ENCODE results near the gene DRC7. TPM values are rescaled to one million over a fixed set of nuclear protein-coding genes. Genes with fewer than 3 reads are reported as not detected.

The DRC7 gene
- total and polyA plus RNA-seq, 12 donors: 0.09 TPM; not detected in 11

- Histone ChIP-seq H3K4me3 (peak overlapping the region in 1 of 10 donors; percentile 2), H3K27ac (peak overlapping the region; percentile 78 to 93 (median 86)), H3K36me3 (peaks cover 0 to 22% (median 0%) of the 10 kb centered on the region in 9 donors), H3K27me3 (peaks cover 0 to 14% (median 0%) of the 10 kb centered on the region in 7 donors), H3K4me1 (peaks cover 9 to 71% (median 52%) of the 10 kb centered on the region in 9 donors), H3K9me3 (no peaks in the 10 kb centered on the region)
- intact Hi-C loops (cut with DNase I): loop anchor here in 9 of 10 donors (1.0 to 5.0 kb wide), 4 partner anchors 18 to 54 kb away; partner anchors contain the start of gene ADGRG1 (in 3 of the 9)
- no peak for TF ChIP-seq CTCF (IDR thresholded peaks at IDR 0.05)
- no peak for DNase-seq
- WGBS, 2 donors: 58 to 63% methylated on average over 14 of the region's 14 CpGs
- peak; percentile 32 to 75 (median 64) for ATAC-seq
Measured at GRCh38 chr16:57646388-57647039, 48.1 kb upstream of the DRC7 start.

GRCh38 chr16:57647136-57647875 lies 47.3 kb upstream of the DRC7 start:
- DNase-seq (no peak), ATAC-seq (peak; percentile 1 to 59 (median 39))
- Histone ChIP-seq H3K4me3 (peak overlapping the region in 2 of 10 donors; percentile 4 to 7), H3K36me3 (peaks cover 0 to 23% (median 0%) of the 10 kb centered on the region in 9 donors), H3K27ac (peak overlapping the region; percentile 78 to 93 (median 86)), H3K4me1 (peaks cover 9 to 65% (median 52%) of the 10 kb centered on the region in 9 donors), H3K27me3 (peaks cover 0 to 14% (median 0%) of the 10 kb centered on the region in 7 donors), H3K9me3 (no peaks in the 10 kb centered on the region)
- WGBS, 2 donors: 49 to 53% methylated on average over 10 of the region's 10 CpGs
- intact Hi-C loops (cut with DNase I): loop anchor here in 8 of 10 donors (2.0 to 5.0 kb wide), 3 partner anchors 19 to 55 kb away; partner anchors contain the start of gene ADGRG1 (in 2 of the 8)
- no peak for TF ChIP-seq CTCF (IDR thresholded peaks at IDR 0.05)

- WGBS, 2 donors: 65 to 73% methylated on average over 5 of the region's 5 CpGs
- Histone ChIP-seq H3K9me3 (no peaks in the 10 kb centered on the region), H3K27me3 (peaks cover 0 to 14% (median 0%) of the 10 kb centered on the region in 7 donors), H3K4me3 (peak overlapping the region in 1 of 10 donors; percentile 4), H3K27ac (peak overlapping the region; percentile 78 to 93 (median 86)), H3K36me3 (peaks cover 0 to 31% (median 0%) of the 10 kb centered on the region in 9 donors), H3K4me1 (peaks cover 9 to 59% (median 46%) of the 10 kb centered on the region in 9 donors)
- DNase-seq: no peak
- TF ChIP-seq CTCF (IDR thresholded peaks at IDR 0.05): no peak
- ATAC-seq: no peak
- intact Hi-C loops (cut with DNase I): loop anchor here (2.0 to 5.0 kb wide), 5 partner anchors 46 to 73 kb away; no protein-coding TSS in a partner anchor
Measured at GRCh38 chr16:57648125-57648524, 46.5 kb upstream of the DRC7 start.
